ENCODE measurements around the gene EPHA3. TPM values are rescaled to one million over a fixed set of nuclear protein-coding genes. Genes with fewer than 3 reads are reported as not detected.

EPHA3 gene
- total and polyA plus RNA-seq, 2 donors (not counting 1 experiment from before 2014, with no cell fraction given), result 0.01 TPM; not detected in 1

DNA sequence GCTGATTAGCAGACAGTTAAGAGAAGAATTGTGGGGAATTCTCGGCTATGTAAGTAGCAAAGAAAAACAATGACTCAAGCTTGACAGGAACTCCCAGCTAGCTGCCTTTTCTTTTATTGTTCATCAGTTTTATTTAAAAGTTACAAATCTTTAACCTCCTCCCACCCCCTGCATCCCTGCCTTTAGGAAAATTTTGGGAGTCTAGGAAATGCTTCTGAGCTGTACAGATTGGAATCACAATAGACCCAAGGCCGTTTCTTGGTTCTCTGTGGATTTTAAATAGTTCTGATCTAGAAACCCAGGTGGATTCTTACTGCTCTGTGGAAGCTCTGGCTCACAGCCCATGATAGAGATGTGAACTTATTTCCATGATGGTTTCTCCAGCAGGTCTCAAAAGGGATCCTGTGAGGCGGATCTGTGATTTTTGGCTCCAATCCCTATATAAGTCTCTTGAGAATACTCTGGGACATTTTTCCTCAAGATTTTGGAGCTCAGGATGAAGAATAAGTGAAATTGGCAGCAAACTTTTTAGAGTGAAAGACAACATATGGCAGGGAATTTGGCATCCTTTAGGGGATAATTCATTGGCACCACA is 312.3 kb downstream of the EPHA3 start:
- H3K27ac Mint-ChIP-seq, result no peak overlapping the region
- H3K27me3 ChIP-seq (replicated peaks in 1 of 4; ENCODE audit: control extremely low read depth in 1 of 4, control insufficient read depth in 3 of 4, insufficient read depth in 4 of 4, low read length in 3 of 4), result no peaks in the 10 kb centered on the region
- no peak overlapping the region for H3K9ac ChIP-seq (ENCODE audit: low read length)
- no peak overlapping the region for H3K27ac ChIP-seq (ENCODE audit: low read length in 2 of 2)
- no peak overlapping the region for H3K4me2 ChIP-seq (replicated peaks; ENCODE audit: low read depth, low read length, poor library complexity, severe bottlenecking)
- intact Hi-C loops (cut with micrococcal nuclease), result no loop called here
- H3K4me3 Mint-ChIP-seq, result no peak overlapping the region
- H3K4me1 Mint-ChIP-seq, result no peaks in the 10 kb centered on the region
- TF ChIP-seq, protein P1, sequence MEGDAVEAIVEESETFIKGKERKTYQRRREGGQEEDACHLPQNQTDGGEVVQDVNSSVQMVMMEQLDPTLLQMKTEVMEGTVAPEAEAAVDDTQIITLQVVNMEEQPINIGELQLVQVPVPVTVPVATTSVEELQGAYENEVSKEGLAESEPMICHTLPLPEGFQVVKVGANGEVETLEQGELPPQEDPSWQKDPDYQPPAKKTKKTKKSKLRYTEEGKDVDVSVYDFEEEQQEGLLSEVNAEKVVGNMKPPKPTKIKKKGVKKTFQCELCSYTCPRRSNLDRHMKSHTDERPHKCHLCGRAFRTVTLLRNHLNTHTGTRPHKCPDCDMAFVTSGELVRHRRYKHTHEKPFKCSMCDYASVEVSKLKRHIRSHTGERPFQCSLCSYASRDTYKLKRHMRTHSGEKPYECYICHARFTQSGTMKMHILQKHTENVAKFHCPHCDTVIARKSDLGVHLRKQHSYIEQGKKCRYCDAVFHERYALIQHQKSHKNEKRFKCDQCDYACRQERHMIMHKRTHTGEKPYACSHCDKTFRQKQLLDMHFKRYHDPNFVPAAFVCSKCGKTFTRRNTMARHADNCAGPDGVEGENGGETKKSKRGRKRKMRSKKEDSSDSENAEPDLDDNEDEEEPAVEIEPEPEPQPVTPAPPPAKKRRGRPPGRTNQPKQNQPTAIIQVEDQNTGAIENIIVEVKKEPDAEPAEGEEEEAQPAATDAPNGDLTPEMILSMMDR (IDR thresholded peaks at IDR 0.05), result no peak
- no peak for TF ChIP-seq EZH2 (IDR thresholded peaks at IDR 0.05; ENCODE audit: borderline replicate concordance, insufficient read depth, low read depth, low read length, poor library complexity, severe bottlenecking)
- no peaks in the 10 kb centered on the region for H4K20me1 ChIP-seq (ENCODE audit: control insufficient read depth, insufficient read depth, low read length, poor library complexity, severe bottlenecking)
- H3K27me3 Mint-ChIP-seq, result no peaks in the 10 kb centered on the region
- no peaks in the 10 kb centered on the region for H3K9me3 ChIP-seq (ENCODE audit: control extremely low read depth in 1 of 3, control insufficient read depth in 2 of 3, insufficient read depth in 1 of 3, low read length in 2 of 3)
- no peaks in the 10 kb centered on the region for H3K4me1 ChIP-seq (ENCODE audit: control insufficient read depth in 2 of 2, insufficient read depth in 2 of 2, low read length in 2 of 2)
- ATAC-seq (ENCODE audit: low read depth), result no peak
- no peak overlapping the region for H2AFZ ChIP-seq (ENCODE audit: insufficient read depth, low read depth, low read length, poor library complexity, severe bottlenecking)
- H3K4me3 ChIP-seq (ENCODE audit: control extremely low read depth in 1 of 5, extremely low read depth in 1 of 5, insufficient read depth in 1 of 5, low read depth in 2 of 5, low read length in 4 of 5), result no peak overlapping the region
- WGBS (ENCODE audit: insufficient coverage), result 54% methylated on average over 1 of the region's 3 CpGs
- POLR2A ChIA-PET, result no interaction called here
- CTCF ChIA-PET, result no interaction called here
- H3K36me3 ChIP-seq (replicated peaks in 1 of 2; ENCODE audit: control extremely low read depth in 1 of 2, control insufficient read depth in 1 of 2, extremely low read depth in 1 of 2, insufficient read depth in 2 of 2, low read length in 1 of 2), result no peaks in the 10 kb centered on the region
- no peaks in the 10 kb centered on the region for H3K79me2 ChIP-seq (ENCODE audit: control insufficient read depth, insufficient read depth, low read length)
- no peak for DNase-seq
- H3K9me3 Mint-ChIP-seq (ENCODE audit: insufficient read depth), result no peaks in the 10 kb centered on the region

DNA sequence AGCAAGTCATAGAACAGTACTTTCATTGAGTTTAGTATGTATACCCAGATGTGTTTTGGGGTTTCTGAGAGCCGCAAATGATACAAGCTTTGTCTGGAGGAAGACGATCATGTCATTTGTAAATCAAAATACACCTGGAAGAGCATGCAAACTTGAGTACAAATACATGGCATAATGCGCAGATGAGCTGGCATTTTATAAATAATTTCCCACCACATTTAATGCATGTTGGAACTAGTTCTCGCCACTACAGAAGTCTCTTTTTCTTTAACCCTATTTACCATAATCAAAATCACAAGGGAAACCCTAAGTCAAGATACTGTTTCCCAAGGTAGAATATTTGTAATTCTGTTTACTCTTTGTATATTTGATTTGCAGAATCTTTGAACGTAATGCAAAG is 318.6 kb downstream of the EPHA3 start:
- no peak overlapping the region for H3K4me3 ChIP-seq (ENCODE audit: control extremely low read depth in 1 of 5, extremely low read depth in 1 of 5, insufficient read depth in 1 of 5, low read depth in 2 of 5, low read length in 4 of 5)
- H2AFZ ChIP-seq (ENCODE audit: insufficient read depth, low read depth, low read length, poor library complexity, severe bottlenecking), result no peak overlapping the region
- no peaks in the 10 kb centered on the region for H3K9me3 ChIP-seq (ENCODE audit: control extremely low read depth in 1 of 3, control insufficient read depth in 2 of 3, insufficient read depth in 1 of 3, low read length in 2 of 3)
- H3K27me3 Mint-ChIP-seq, result no peaks in the 10 kb centered on the region
- TF ChIP-seq EZH2 (IDR thresholded peaks at IDR 0.05; ENCODE audit: borderline replicate concordance, insufficient read depth, low read depth, low read length, poor library complexity, severe bottlenecking), result no peak
- POLR2A ChIA-PET, result no interaction called here
- no peak overlapping the region for H3K27ac Mint-ChIP-seq
- H3K27me3 ChIP-seq (replicated peaks in 1 of 4; ENCODE audit: control extremely low read depth in 1 of 4, control insufficient read depth in 3 of 4, insufficient read depth in 4 of 4, low read length in 3 of 4), result no peaks in the 10 kb centered on the region
- no peaks in the 10 kb centered on the region for H3K79me2 ChIP-seq (ENCODE audit: control insufficient read depth, insufficient read depth, low read length)
- CTCF ChIA-PET, result no interaction called here
- intact Hi-C loops (cut with micrococcal nuclease), result no loop called here
- DNase-seq, result no peak
- no peaks in the 10 kb centered on the region for H3K36me3 ChIP-seq (replicated peaks in 1 of 2; ENCODE audit: control extremely low read depth in 1 of 2, control insufficient read depth in 1 of 2, extremely low read depth in 1 of 2, insufficient read depth in 2 of 2, low read length in 1 of 2)
- H3K9ac ChIP-seq (ENCODE audit: low read length), result no peak overlapping the region
- H3K4me1 Mint-ChIP-seq, result no peaks in the 10 kb centered on the region
- no peak overlapping the region for H3K4me3 Mint-ChIP-seq
- no peaks in the 10 kb centered on the region for H4K20me1 ChIP-seq (ENCODE audit: control insufficient read depth, insufficient read depth, low read length, poor library complexity, severe bottlenecking)
- H3K4me1 ChIP-seq (ENCODE audit: control insufficient read depth in 2 of 2, insufficient read depth in 2 of 2, low read length in 2 of 2), result no peaks in the 10 kb centered on the region
- H3K9me3 Mint-ChIP-seq (ENCODE audit: insufficient read depth), result no peaks in the 10 kb centered on the region
- no peak for ATAC-seq (ENCODE audit: low read depth)
- no peak overlapping the region for H3K4me2 ChIP-seq (replicated peaks; ENCODE audit: low read depth, low read length, poor library complexity, severe bottlenecking)
- no peak overlapping the region for H3K27ac ChIP-seq (ENCODE audit: low read length in 2 of 2)
- WGBS (ENCODE audit: insufficient coverage), result no CpG with 5 or more reads among the region's 5 CpGs

Data from B cell (primary cell).